H1 (cell line): ENCODE results near the gene OMA1. TPM values are rescaled to one million over a fixed set of nuclear protein-coding genes. Genes with fewer than 3 reads are reported as not detected.

Experiments
- CTCF ChIA-PET: fragments of 300-600 bp; sonication (Branson Sonifier 250); formaldehyde crosslinking; loops from one replicate; lab custom pipeline; 2021; ENCODE audit not compliant: partially characterized antibody; lab: Charles Lee
- POLR2A ChIA-PET: fragments of 300-600 bp; sonication (Branson Sonifier 250); formaldehyde crosslinking; loops from one replicate; lab custom pipeline; 2021; ENCODE audit warnings: inconsistent platforms; ENCODE audit not compliant: partially characterized antibody; lab: Charles Lee
- DNase-seq, 2 experiments: peaks; one replicate each; pipeline versions ENCODE4 v3.0.0 to v3.0.0-alpha.2; 2010 to 2022; ENCODE audit warnings: low spot score in 2 of 2, low read depth in 1 of 2, mixed read lengths in 1 of 2
- FAIRE-seq: peaks from 2 replicates; lab custom pipeline; 2011; peaks lifted over from hg19 to GRCh38; lab: Jason Lieb, UNC
- H2AFZ ChIP-seq: 2 replicates; pipeline ENCODE4 v1.8.1; 2012; ENCODE audit warnings: low read length, inconsistent platforms
- H2AK5ac ChIP-seq: 2 replicates; pipeline ENCODE4 v1.6.1; 2013; ENCODE audit warnings: low read depth, low read length
- H2BK120ac ChIP-seq: replicated peaks from 2 replicates; pipeline ENCODE3; 2013; ENCODE audit warnings: low read depth, low read length, inconsistent platforms
- H2BK12ac ChIP-seq: 2 replicates; pipeline ENCODE4 v1.6.1; 2013; ENCODE audit warnings: low read depth, low read length
- H2BK15ac ChIP-seq: 2 replicates; pipeline ENCODE4 v1.6.1; 2013; ENCODE audit warnings: low read length
- H2BK20ac ChIP-seq: 2 replicates; pipeline ENCODE4 v1.6.1; 2013; ENCODE audit warnings: low read length
- H2BK5ac ChIP-seq: 2 replicates; pipeline ENCODE4 v1.6.1; 2013; ENCODE audit warnings: low read depth, low read length
- H3K14ac ChIP-seq: 2 replicates; pipeline ENCODE4 v1.6.1; 2013; ENCODE audit warnings: inconsistent platforms; ENCODE audit not compliant: insufficient read length
- H3K18ac ChIP-seq: 2 replicates; pipeline ENCODE4 v1.6.1; 2013; ENCODE audit warnings: low read length; ENCODE audit errors: extremely low read depth
- H3K23ac ChIP-seq: 2 replicates; pipeline ENCODE4 v1.6.1; 2013; ENCODE audit warnings: inconsistent platforms; ENCODE audit not compliant: insufficient read length
- H3K23me2 ChIP-seq: 2 replicates; pipeline ENCODE4 v1.6.1; 2013; ENCODE audit warnings: low read depth, low read length
- H3K27ac ChIP-seq: 2 replicates; pipeline ENCODE4 v1.6.1; 2011; ENCODE audit warnings: low read depth, low read length, inconsistent platforms
- H3K27me3 ChIP-seq, 4 experiments: replicated peaks in 1 of 4; 1 replicate in 1 of 4; 2 replicates in 3 of 4; pipeline versions ENCODE4 v1.6.1 to v1.8.1; 2011 to 2013; ENCODE audit warnings: low read length in 3 of 4, mild to moderate bottlenecking in 3 of 4, inconsistent platforms in 2 of 4, mixed read lengths in 2 of 4, moderate library complexity in 1 of 4; ENCODE audit not compliant: control insufficient read depth in 3 of 4, insufficient read depth in 3 of 4; ENCODE audit errors: extremely low read depth in 1 of 4
- H3K36me3 ChIP-seq, 4 experiments: 2 replicates each; pipeline versions ENCODE4 v1.6.1 to v1.8.1; 2011 to 2013; ENCODE audit warnings: mild to moderate bottlenecking in 4 of 4, low read length in 3 of 4, moderate library complexity in 2 of 4, control low read depth in 1 of 4, inconsistent platforms in 1 of 4; ENCODE audit not compliant: insufficient read depth in 4 of 4, control insufficient read depth in 2 of 4
- H3K4ac ChIP-seq: replicated peaks from 2 replicates; pipeline ENCODE3; 2013; ENCODE audit warnings: low read length, low read depth, mixed read lengths, inconsistent platforms; ENCODE audit not compliant: insufficient read length
- H3K4me1 ChIP-seq, 4 experiments: replicated peaks in 1 of 4; 1 replicate in 1 of 4; 2 replicates in 3 of 4; pipeline versions ENCODE4 v1.6.1 to v1.8.1; 2011 to 2013; ENCODE audit warnings: low read length in 3 of 4, inconsistent platforms in 2 of 4, mixed read lengths in 1 of 4; ENCODE audit not compliant: insufficient read depth in 4 of 4, control insufficient read depth in 3 of 4
- H3K4me2 ChIP-seq, 2 experiments: 2 replicates each; pipeline versions ENCODE4 v1.6.1 to v1.8.1; 2011 to 2013; ENCODE audit warnings: low read depth in 2 of 2, low read length in 2 of 2, control low read depth in 1 of 2, inconsistent platforms in 1 of 2, mild to moderate bottlenecking in 1 of 2; ENCODE audit not compliant: insufficient read depth in 1 of 2
- H3K4me3 ChIP-seq, 4 experiments: fragments of 200-600, 300-600 bp in 1 of 4; sonication (generic), shearing (Covaris generic), sonication (Bioruptor Twin) in 1 of 4; 2 replicates each; pipeline versions ENCODE4 v1.5.1 to v1.8.1; 2011 to 2016; ENCODE audit warnings: low read length in 4 of 4, low read depth in 3 of 4, control low read depth in 2 of 4, inconsistent platforms in 2 of 4, mild to moderate bottlenecking in 2 of 4, mixed read lengths in 1 of 4, moderate library complexity in 1 of 4; ENCODE audit not compliant: insufficient read depth in 2 of 4; ENCODE audit errors: extremely low read depth in 1 of 4
- H3K56ac ChIP-seq: replicated peaks from 2 replicates; pipeline ENCODE3; 2013; ENCODE audit warnings: low read depth, mild to moderate bottlenecking, mixed read lengths, low read length, inconsistent platforms; ENCODE audit not compliant: insufficient read length
- H3K79me1 ChIP-seq: 2 replicates; pipeline ENCODE4 v1.6.1; 2013; ENCODE audit warnings: low read depth, low read length, control low read depth
- H3K79me2 ChIP-seq, 2 experiments: 2 replicates each; pipeline versions ENCODE4 v1.6.1 to v1.8.1; 2012 to 2013; ENCODE audit warnings: low read length in 2 of 2, mild to moderate bottlenecking in 2 of 2, inconsistent platforms in 1 of 2; ENCODE audit not compliant: insufficient read depth in 2 of 2, control insufficient read depth in 1 of 2
- H3K9ac ChIP-seq, 4 experiments: replicated peaks in 1 of 4; 1 replicate in 1 of 4; 2 replicates in 3 of 4; pipeline versions ENCODE4 v1.6.1 to v1.8.1; 2011 to 2013; ENCODE audit warnings: low read depth in 3 of 4, low read length in 3 of 4, control low read depth in 2 of 4, mild to moderate bottlenecking in 2 of 4, moderate library complexity in 2 of 4, inconsistent platforms in 1 of 4; ENCODE audit errors: extremely low read depth in 1 of 4
- H3K9me3 ChIP-seq, 2 experiments: 2 replicates each; pipeline versions ENCODE4 v1.6.1 to v1.8.1; 2012 to 2013; ENCODE audit warnings: mild to moderate bottlenecking in 2 of 2, moderate library complexity in 2 of 2, control low read depth in 1 of 2, inconsistent platforms in 1 of 2, low read depth in 1 of 2, low read length in 1 of 2, mixed read lengths in 1 of 2; ENCODE audit not compliant: insufficient read depth in 2 of 2
- H4K20me1 ChIP-seq, 2 experiments: replicated peaks in 1 of 2; 2 replicates each; pipeline versions ENCODE3 to v1.8.1; 2011 to 2013; ENCODE audit warnings: inconsistent platforms in 2 of 2, low read length in 2 of 2, mild to moderate bottlenecking in 1 of 2; ENCODE audit not compliant: insufficient read depth in 2 of 2, control insufficient read depth in 1 of 2
- H4K5ac ChIP-seq: 2 replicates; pipeline ENCODE4 v1.6.1; 2013; ENCODE audit warnings: low read length, low read depth, mixed read lengths, inconsistent platforms; ENCODE audit not compliant: insufficient read length
- H4K8ac ChIP-seq: 2 replicates; pipeline ENCODE4 v1.8.0; 2013; ENCODE audit warnings: mild to moderate bottlenecking, moderate library complexity, low read length, inconsistent platforms; ENCODE audit not compliant: insufficient read depth; ENCODE audit errors: extremely low read depth
- H4K91ac ChIP-seq: replicated peaks from 2 replicates; pipeline ENCODE3; 2013; ENCODE audit warnings: low read length, mixed read lengths, inconsistent platforms; ENCODE audit not compliant: insufficient read length
- CEBPB ChIP-seq: IDR thresholded peaks from 2 replicates; pipeline ENCODE4 v1.6.1; 2012; ENCODE audit warnings: low read depth, low read length
- GTF2F1 ChIP-seq: IDR thresholded peaks from 2 replicates; pipeline ENCODE4 v1.6.1; 2012; ENCODE audit warnings: low read depth, low read length, improper control_type of control experiment, borderline replicate concordance
- HDAC6 ChIP-seq: IDR thresholded peaks from one replicate; pipeline ENCODE4 v1.7.1; 2012; ENCODE audit warnings: low read depth, mild to moderate bottlenecking, inconsistent platforms, low read length, moderate library complexity
- KDM1A ChIP-seq: fragments of 200-600, 300-600 bp; sonication (generic); IDR thresholded peaks from 2 replicates; pipeline ENCODE4 v1.7.1; 2016; ENCODE audit warnings: mild to moderate bottlenecking, low read length, borderline replicate concordance
- KDM4A ChIP-seq: IDR thresholded peaks from one replicate; pipeline ENCODE4 v1.7.1; 2012; ENCODE audit warnings: low read depth, mild to moderate bottlenecking, moderate library complexity, low read length, inconsistent platforms; ENCODE audit not compliant: severe bottlenecking
- NRF1 ChIP-seq: IDR thresholded peaks from 2 replicates; pipeline ENCODE4 v1.6.1; 2011; ENCODE audit warnings: mild to moderate bottlenecking, low read depth, low read length, improper control_type of control experiment
- POU5F1 ChIP-seq: IDR thresholded peaks from 2 replicates; pipeline ENCODE4 v1.6.1; 2011; ENCODE audit warnings: low read depth, mild to moderate bottlenecking, low read length, moderate library complexity
- SIN3A ChIP-seq, 2 experiments: IDR thresholded peaks in 1 of 2; conservative IDR thresholded peaks in 1 of 2; 2 replicates each; pipeline ENCODE4 v1.6.1; 2011 to 2012; ENCODE audit warnings: low read length in 2 of 2, improper control_type of control experiment in 1 of 2, low read depth in 1 of 2, mild to moderate bottlenecking in 1 of 2
- YY1 ChIP-seq: IDR thresholded peaks from 2 replicates; pipeline ENCODE4 v1.6.1; 2011; ENCODE audit warnings: low read depth, mild to moderate bottlenecking, low read length
- ZNF274 ChIP-seq: IDR thresholded peaks from 2 replicates; pipeline ENCODE4 v1.7.0; 2012; ENCODE audit warnings: low read length, borderline replicate concordance; ENCODE audit errors: extremely low read depth
- WGBS, 2 experiments: shearing (Covaris generic) in 1 of 2; methylation state at CpG; one replicate each; pipeline versions ENCODE4 v1.1.6 to v1.1.7; 2013 to 2015; ENCODE audit warnings: low lambda C conversion rate in 2 of 2, mixed read lengths in 2 of 2, inconsistent platforms in 1 of 2, low coverage in 1 of 2, missing lambda C conversion rate in 1 of 2; ENCODE audit not compliant: insufficient replicate concordance in 2 of 2, insufficient coverage in 1 of 2, insufficient read length in 1 of 2; ENCODE audit errors: extremely low coverage in 1 of 2, missing lambda C conversion rate in 1 of 2; 5-methylcytosine and 5-hydroxymethylcytosine counted together
- polyA plus RNA-seq, 7 experiments: library from polyadenylated mRNA; depleted of rRNA in 3 of 7; stranded (reverse) in 5 of 7; unstranded in 2 of 7; fragments of >200 nt in 5 of 7; fragments of 200-250 nt in 2 of 7; gene quantifications; 1 replicate in 5 of 7; 2 replicates in 1 of 7; 4 replicates in 1 of 7; pipeline versions ENCODE4 v1.2.1 to v1.2.3, GENCODE V29; 2011 to 2013; ENCODE audit warnings: missing spikeins in 2 of 7, mixed read lengths in 2 of 7
- total RNA-seq: library from RNA; stranded (reverse); fragmentation: NEBNext Ultra II Directional; extraction: Animal tissue kit (Norgen Biotek cat#: 25700); gene quantifications from 2 replicates; pipeline ENCODE4 v1.2.1, GENCODE V29; 2021
- TF ChIP-seq, protein P1 (sequence below): IDR thresholded peaks from 2 replicates; pipeline ENCODE4 v1.6.1; 2011; ENCODE audit warnings: low read depth, mild to moderate bottlenecking, low read length; ENCODE audit not compliant: insufficient read depth
- TF ChIP-seq, protein P2 (sequence below): IDR thresholded peaks from 2 replicates; pipeline ENCODE4 v1.6.1; 2012; ENCODE audit warnings: inconsistent platforms

OMA1 gene
- total and polyA plus RNA-seq, 2 of the 8 experiments (the other 6 are each of a cell fraction or from before 2014, with no cell fraction given): 7.7 to 11.7 TPM

DNA sequence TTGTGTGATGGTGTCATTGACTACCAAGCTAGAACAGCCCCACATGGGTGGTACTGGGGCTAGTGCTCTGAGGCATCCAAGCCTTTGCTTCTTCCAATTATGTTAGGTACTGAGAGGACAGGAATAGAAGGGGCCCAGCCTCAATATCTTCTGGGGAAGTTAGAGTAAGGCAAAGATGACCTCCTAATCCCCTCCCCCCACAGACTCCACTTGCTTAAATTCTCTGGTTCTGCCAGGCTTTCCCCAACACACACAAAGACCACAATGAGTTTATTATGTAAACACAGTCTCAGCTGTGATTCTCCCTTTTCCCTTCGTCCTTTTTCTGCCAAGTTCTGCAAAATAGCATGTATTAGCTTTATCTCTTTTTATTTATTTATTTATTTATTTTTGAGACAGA is 33.7 kb upstream of the OMA1 start:
- H3K23me2 ChIP-seq: peaks cover 4% of the 10 kb centered on the region; the same call in 1 of the 2 replicates
- H3K18ac ChIP-seq: no peak overlapping the region
- H3K23ac ChIP-seq: no peak overlapping the region
- H3K79me2 ChIP-seq: no peaks in the 10 kb centered on the region
- no peak overlapping the region for H4K5ac ChIP-seq
- H3K4me2 ChIP-seq: no peak overlapping the region
- H3K79me1 ChIP-seq: no peaks in the 10 kb centered on the region
- no peak overlapping the region for H3K4ac ChIP-seq
- no peaks in the 10 kb centered on the region for H4K20me1 ChIP-seq
- H3K27me3 ChIP-seq: peaks cover 10 to 31% (median 24%) of the 10 kb centered on the region in 4 experiments
- FAIRE-seq: no peak
- no peak overlapping the region for H2AK5ac ChIP-seq
- H3K36me3 ChIP-seq: peaks cover 0 to 6% (median 0%) of the 10 kb centered on the region in 4 experiments; a peak in 1 of 8 replicates
- H2AFZ ChIP-seq: no peak overlapping the region
- no peak overlapping the region for H2BK120ac ChIP-seq
- no peak overlapping the region for H2BK5ac ChIP-seq
- no peak overlapping the region for H2BK12ac ChIP-seq
- H3K14ac ChIP-seq: no peak overlapping the region
- H3K27ac ChIP-seq: no peak overlapping the region
- no peak overlapping the region for H3K56ac ChIP-seq
- no peak overlapping the region for H2BK15ac ChIP-seq
- no peak overlapping the region for H3K9ac ChIP-seq
- no peak for DNase-seq
- ChIA-PET POLR2A (interaction anchor here (0.9 kb wide), 1 partner anchor 73 kb away, joined by 3 read pairs; no protein-coding TSS in a partner anchor), CTCF (interaction anchor here (1.2 to 1.7 kb wide), 2 partner anchors 15 to 33 kb away, joined by 3 to 4 read pairs; partner anchors contain the start of gene OMA1)
- 59% methylated on average over 1 of the region's 1 CpG; no CpG with 5 or more reads in 1 of the 2 experiments for WGBS, 2 experiments
- H3K9me3 ChIP-seq: peaks cover 0 to 8% of the 10 kb centered on the region in 2 experiments; a peak in 2 of 4 replicates
- no peak overlapping the region for H2BK20ac ChIP-seq
- no peak overlapping the region for H4K91ac ChIP-seq
- no peak overlapping the region for H4K8ac ChIP-seq
- no peaks in the 10 kb centered on the region; a peak in 1 of 7 replicates for H3K4me1 ChIP-seq
- H3K4me3 ChIP-seq: no peak overlapping the region
- TF ChIP-seq CEBPB: no peak
- TF ChIP-seq, protein P1, sequence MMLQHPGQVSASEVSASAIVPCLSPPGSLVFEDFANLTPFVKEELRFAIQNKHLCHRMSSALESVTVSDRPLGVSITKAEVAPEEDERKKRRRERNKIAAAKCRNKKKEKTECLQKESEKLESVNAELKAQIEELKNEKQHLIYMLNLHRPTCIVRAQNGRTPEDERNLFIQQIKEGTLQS: no peak
- TF ChIP-seq KDM1A: no peak
- TF ChIP-seq, protein P2, sequence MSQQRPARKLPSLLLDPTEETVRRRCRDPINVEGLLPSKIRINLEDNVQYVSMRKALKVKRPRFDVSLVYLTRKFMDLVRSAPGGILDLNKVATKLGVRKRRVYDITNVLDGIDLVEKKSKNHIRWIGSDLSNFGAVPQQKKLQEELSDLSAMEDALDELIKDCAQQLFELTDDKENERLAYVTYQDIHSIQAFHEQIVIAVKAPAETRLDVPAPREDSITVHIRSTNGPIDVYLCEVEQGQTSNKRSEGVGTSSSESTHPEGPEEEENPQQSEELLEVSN: no peak
- TF ChIP-seq KDM4A: no peak
- no peak for TF ChIP-seq ZNF274
- no peak for TF ChIP-seq YY1
- TF ChIP-seq HDAC6: no peak
- TF ChIP-seq SIN3A (conservative IDR thresholded peaks at IDR 0.05 in 1 of 2, IDR thresholded peaks at IDR 0.05 in 1 of 2; ENCODE audit: low read depth in 1 of 2, low read length in 2 of 2): no peak
- TF ChIP-seq GTF2F1: no peak
- TF ChIP-seq NRF1: no peak
- no peak for TF ChIP-seq POU5F1
